GM12801 (cell line): ENCODE measurements around the gene MPO.

Experiments
- CTCF ChIP-seq: IDR thresholded peaks from one replicate; pipeline ENCODE4 v1.5.1; 2011; ENCODE audit warnings: control low read depth; ENCODE audit not compliant: insufficient read length; ENCODE audit errors: extremely low read depth

MPO gene

GRCh38 chr17:58278661-58279015 lies 2.1 kb downstream of the MPO start:
- no peak for TF ChIP-seq CTCF

- no peak for TF ChIP-seq CTCF
These were observed 2.7 kb downstream of the MPO start for GRCh38 chr17:58277802-58278595.

GRCh38 chr17:58277107-58277801 lies 3.5 kb downstream of the MPO start:
- no peak for TF ChIP-seq CTCF

- no peak for TF ChIP-seq CTCF
These were observed 4.3 kb downstream of the MPO start for GRCh38 chr17:58276423-58276822.

GRCh38 chr17:58275417-58275816 lies 5.3 kb downstream of the MPO start:
- no peak for TF ChIP-seq CTCF

GRCh38 chr17:58273453-58274104 lies 7.2 kb downstream of the MPO start:
- no peak for TF ChIP-seq CTCF

- no peak for TF ChIP-seq CTCF
These were observed 8.1 kb downstream of the MPO start for GRCh38 chr17:58272367-58273280.
